ENCODE results near the gene PAX7. TPM values are rescaled to one million over a fixed set of nuclear protein-coding genes. Genes with fewer than 3 reads are reported as not detected.

The PAX7 gene
- total and polyA plus RNA-seq, 2 experiments from 2014 or later = 0.03 TPM; not detected in 1

GRCh38 chr1:18786149-18786548, 155.5 kb downstream of the PAX7 start:
- Histone ChIP-seq H3K4me3 (no peak overlapping the region), H3K4me2 (peak overlapping the region; percentile 90; the same call in 1 of the 2 replicates), H3K27ac (ENCODE audit: low read depth) (no peak overlapping the region), H3F3A (replicated peaks; ENCODE audit: low read depth) (no peaks in the 10 kb centered on the region; the same call in 1 of the 2 replicates), H4K20me1 (replicated peaks; ENCODE audit: insufficient read depth) (no peaks in the 10 kb centered on the region), H3K79me2 (replicated peaks; ENCODE audit: insufficient read depth) (no peaks in the 10 kb centered on the region), H2AFZ (no peak overlapping the region), H3K27me3 (ENCODE audit: insufficient read depth) (peaks cover 10% of the 10 kb centered on the region), H3K4me1 (ENCODE audit: insufficient read depth) (peaks cover 15% of the 10 kb centered on the region), H3K36me3 (ENCODE audit: insufficient read depth) (no peaks in the 10 kb centered on the region), H3K9me2 (ENCODE audit: insufficient read depth) (no peaks in the 10 kb centered on the region)
- DNase-seq (ENCODE audit: low spot score) (no peak), ATAC-seq (no peak)
- peaks cover 24% of the 10 kb centered on the region for H3K4me1 Mint-ChIP-seq
- no peak overlapping the region for H3K27ac Mint-ChIP-seq
- no peaks in the 10 kb centered on the region; the same call in 2 of the 3 replicates for H3K9me3 Mint-ChIP-seq
- no peak overlapping the region for H3K4me3 Mint-ChIP-seq
- H3K36me3 Mint-ChIP-seq (ENCODE audit: low read depth) = no peaks in the 10 kb centered on the region
- TF ChIP-seq ETS1 (IDR thresholded peaks at IDR 0.05) = no peak
- no peak for TF ChIP-seq CTCF (conservative IDR thresholded peaks at IDR 0.05; ENCODE audit: low read depth in 2 of 2)
- no peak for TF ChIP-seq CREB1 (CRISPR knock-in tag; IDR thresholded peaks at IDR 0.05; ENCODE audit: low read depth)
- no peak for TF ChIP-seq POLR2AphosphoS5 (IDR thresholded peaks at IDR 0.05; ENCODE audit: low read depth)
- no peak for TF ChIP-seq NANOG (IDR thresholded peaks at IDR 0.05; ENCODE audit: borderline replicate concordance)
- TF ChIP-seq ZNF331 (CRISPR knock-in tag; IDR thresholded peaks at IDR 0.05; ENCODE audit: low read depth) = no peak
- no peak for TF ChIP-seq STAT1 (IDR thresholded peaks at IDR 0.05; ENCODE audit: unreplicated experiment)
- TF ChIP-seq EZH2phosphoT487 (IDR thresholded peaks at IDR 0.05; ENCODE audit: unreplicated experiment) = no peak
- TF ChIP-seq REST (IDR thresholded peaks at IDR 0.05; ENCODE audit: unreplicated experiment) = no peak
- TF ChIP-seq ZNF462 (CRISPR knock-in tag; IDR thresholded peaks at IDR 0.05) = no peak
- TF ChIP-seq ZNF114 (CRISPR knock-in tag; IDR thresholded peaks at IDR 0.05) = no peak
- no peak for TF ChIP-seq EZH2 (IDR thresholded peaks at IDR 0.05; ENCODE audit: low read depth, unreplicated experiment)
- H3K27me3 Mint-ChIP-seq (ENCODE audit: insufficient read depth, low read depth, poor library complexity) = peaks cover 25% of the 10 kb centered on the region
